Heart left ventricle (tissue), 16 donors: ENCODE results near the gene ANKRD2. TPM values are rescaled to one million over a fixed set of nuclear protein-coding genes. Genes with fewer than 3 reads are reported as not detected.

Experiments used
- ATAC-seq, 4 donors: fragments of 200-7000 bp; cut with Tn5 transposase; one replicate each; pipeline ENCODE4 v1.9.1; 2020 to 2022; ENCODE audit warnings: moderate library complexity in 4 of 4, mild to moderate bottlenecking in 3 of 4, moderate number of reproducible peaks in 1 of 4
- DNase-seq, 5 donors: peaks; one replicate each; pipeline ENCODE4 v3.0.0-alpha.2; 2020
- H3K27ac ChIP-seq, 12 donors: fragments of 200-600 bp; sonication (generic) in 4 of 12; one replicate each; pipeline versions ENCODE4 v1.5.0 to v1.8.0; 2016 to 2022; ENCODE audit warnings: mild to moderate bottlenecking in 2 of 12
- H3K27me3 ChIP-seq, 9 donors: fragments of 200-600 bp; sonication (generic) in 2 of 9; one replicate each; pipeline versions ENCODE4 v1.5.1 to v1.8.0; 2016 to 2022; ENCODE audit warnings: mild to moderate bottlenecking in 3 of 9
- H3K36me3 ChIP-seq, 9 donors: fragments of 200-600 bp; sonication (generic) in 2 of 9; one replicate each; pipeline versions ENCODE4 v1.5.0 to v1.8.0; 2018 to 2022; ENCODE audit warnings: mild to moderate bottlenecking in 2 of 9
- H3K4me1 ChIP-seq, 12 donors: fragments of 200-600 bp; sonication (generic) in 4 of 12; one replicate each; pipeline versions ENCODE4 v1.5.0 to v1.8.0; 2016 to 2022; ENCODE audit warnings: mild to moderate bottlenecking in 3 of 12
- H3K4me3 ChIP-seq, 12 donors: fragments of 200-600 bp; sonication (generic) in 4 of 12; one replicate each; pipeline versions ENCODE4 v1.5.0 to v1.8.0; 2017 to 2022; ENCODE audit warnings: mild to moderate bottlenecking in 9 of 12, moderate library complexity in 4 of 12
- H3K9me3 ChIP-seq, 12 donors: fragments of 200-600 bp; sonication (generic) in 4 of 12; one replicate each; pipeline versions ENCODE4 v1.5.0 to v1.8.0; 2016 to 2022; ENCODE audit warnings: mild to moderate bottlenecking in 1 of 12
- CTCF ChIP-seq, 12 donors: fragments of 200-600 bp; sonication (generic) in 4 of 12; IDR thresholded peaks; one replicate each; pipeline versions ENCODE4 v1.5.0 to v1.8.0; 2018 to 2022; ENCODE audit warnings: antibody characterized with exemption in 12 of 12, mild to moderate bottlenecking in 5 of 12
- POLR2A ChIP-seq, 2 donors: fragments of 450-650 bp; IDR thresholded peaks; one replicate each; pipeline ENCODE4 v1.6.1; 2017; ENCODE audit warnings: antibody characterized with exemption in 2 of 2, mild to moderate bottlenecking in 2 of 2, moderate library complexity in 2 of 2
- WGBS, 4 donors: extraction: QIAGEN DNeasy Blood & Tissue Kit in 2 of 4; methylation state at CpG; one replicate each; pipeline versions ENCODE4 v1.1.5 to v1.1.7; 2013 to 2018; 5-methylcytosine and 5-hydroxymethylcytosine counted together
- intact Hi-C, 10 donors: fragments of 100-400 bp; cut with DNase I; formaldehyde crosslinking; loops; one replicate each; pipeline versions ENCODE4 v1.11.1 to v1.14.2; 2022
- polyA plus RNA-seq, 2 donors: library from polyadenylated mRNA; stranded (reverse); fragments of 200-250 nt; gene quantifications; one replicate each; pipeline ENCODE4 v1.2.3, GENCODE V29; 2013
- total RNA-seq, 9 donors: library from RNA; depleted of rRNA in 2 of 9; stranded (reverse); fragments of >200 nt in 2 of 9; fragmentation: NEBNext Ultra II Directional in 3 of 9; extraction: Animal tissue kit (Norgen Biotek cat#: 25700) in 3 of 9; gene quantifications; one replicate each; pipeline versions ENCODE4 v1.1.0 to v1.2.4, GENCODE V29; 2016 to 2023
- donor health status: ischemic (EF 13 %, LVEDD 7.1; RV severe dilation, severe dysfunction).
- donor health status: healthy with polysubstance abuse.
- donor health status: DM: no; HTN: yes; CAD: no.
- donor health status: DM: no; HTN: no; CAD: no.
- donor health status: ischemic (EF 25% LVEDD 6.9; RV normal size, moderate dysfunction).
- donor health status: ischemic (EF 25% LVEDD 5.7; RV mildly dilated, moderate dysfunction).
- donor health status: healthy.
- donor health status: DM: yes; HTN: yes; CAD: no.
- donor health status: ischemic (EF 35%, LVEDD 5.7; RV mildly dilated, moderate dysfunction).
- donor health status: nonischemic (EF 11% LVEDD 7.7; RV severe dilation, severe dysfunction).
- donor health status: DM: yes; HTN: yes; CAD: no.
- donor health status: PGD.
- donor health status: ischemic (EF 29% LVEDD 5.4; RV normal size, mild dysfunction).
- donor health status: nonischemic (EF 23%, LVEDD 6.1; RV moderate dilation, normal function).

ANKRD2 gene
- total and polyA plus RNA-seq, 11 donors: 56.7 to 2,367 (median 517) TPM

GRCh38 chr10:97623277-97623676 lies 50.7 kb downstream of the ANKRD2 start:
- TF ChIP-seq POLR2A (IDR thresholded peaks at IDR 0.05) (no peak), CTCF (IDR thresholded peaks at IDR 0.05) (no peak)
- 88 to 100% (median 94%) methylated on average over 1 of the region's 1 CpG for WGBS, 4 donors
- intact Hi-C loops: loop anchor here in 1 of 10 donors (10.0 kb wide), 1 partner anchor 218 kb away; the partner anchor contains the start of gene RRP12
- ATAC-seq (no peak), DNase-seq (no peak)
- Histone ChIP-seq H3K9me3 (no peaks in the 10 kb centered on the region), H3K27me3 (no peaks in the 10 kb centered on the region), H3K4me3 (no peak overlapping the region), H3K36me3 (peaks cover 0 to 6% (median 0%) of the 10 kb centered on the region in 9 donors), H3K4me1 (peaks cover 0 to 9% (median 0%) of the 10 kb centered on the region in 12 donors), H3K27ac (no peak overlapping the region)

GRCh38 chr10:97627731-97628130 lies 55.2 kb downstream of the ANKRD2 start:
- Histone ChIP-seq H3K27ac (peak overlapping the region in 5 of 12 donors; percentile 12 to 68 (median 21)), H3K36me3 (no peaks in the 10 kb centered on the region), H3K27me3 (no peaks in the 10 kb centered on the region), H3K4me1 (peaks cover 0 to 15% (median 2%) of the 10 kb centered on the region in 12 donors), H3K9me3 (no peaks in the 10 kb centered on the region), H3K4me3 (no peak overlapping the region)
- DNase-seq (no peak), ATAC-seq (peak in 3 of 4 donors; percentile 34 to 74 (median 51))
- intact Hi-C loops: loop anchor here in 1 of 10 donors (10.0 kb wide), 1 partner anchor 223 kb away; the partner anchor contains the start of gene RRP12
- 33 to 39% (median 38%) methylated on average over 4 of the region's 4 CpGs for WGBS, 4 donors
- TF ChIP-seq POLR2A (IDR thresholded peaks at IDR 0.05) (no peak), CTCF (IDR thresholded peaks at IDR 0.05) (no peak)

DNA sequence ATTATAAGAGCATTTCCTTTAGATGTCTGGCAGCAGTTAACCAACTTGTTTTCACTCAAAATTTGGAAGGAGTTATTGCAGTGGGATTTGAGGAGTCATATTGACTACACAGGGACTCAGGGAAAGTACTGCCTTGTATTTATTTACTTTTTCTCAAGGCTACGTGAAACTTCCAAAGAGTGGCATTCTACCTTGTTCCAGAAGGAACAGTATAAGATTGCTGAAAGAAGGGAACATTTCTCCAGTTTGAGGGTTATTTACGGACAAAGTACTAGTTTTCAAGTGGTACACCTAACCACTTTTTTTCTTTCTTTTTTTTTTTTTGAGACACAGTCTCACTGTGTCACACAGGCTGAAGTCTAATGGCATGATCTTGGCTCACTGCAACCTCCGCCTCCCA lies 55.6 kb downstream of the ANKRD2 start:
- Histone ChIP-seq H3K4me1 (peaks cover 0 to 16% (median 3%) of the 10 kb centered on the region in 12 donors), H3K27me3 (no peaks in the 10 kb centered on the region), H3K27ac (peak overlapping the region in 5 of 12 donors; percentile 12 to 68 (median 21)), H3K4me3 (no peak overlapping the region), H3K9me3 (no peaks in the 10 kb centered on the region), H3K36me3 (no peaks in the 10 kb centered on the region)
- ATAC-seq (no peak), DNase-seq (no peak)
- intact Hi-C loops: loop anchor here in 1 of 10 donors (10.0 kb wide), 1 partner anchor 223 kb away; the partner anchor contains the start of gene RRP12
- TF ChIP-seq CTCF (IDR thresholded peaks at IDR 0.05): no peak
- no peak for TF ChIP-seq POLR2A (IDR thresholded peaks at IDR 0.05)
- WGBS, 4 donors: 86 to 91% (median 90%) methylated on average over 3 of the region's 3 CpGs

GRCh38 chr10:97629289-97629688 lies 56.7 kb downstream of the ANKRD2 start:
- intact Hi-C loops: loop anchor here in 1 of 10 donors (10.0 kb wide), 1 partner anchor 224 kb away; the partner anchor contains the start of gene RRP12
- H3K27ac ChIP-seq: no peak overlapping the region
- no peaks in the 10 kb centered on the region for H3K9me3 ChIP-seq
- H3K4me1 ChIP-seq: peaks cover 0 to 16% (median 5%) of the 10 kb centered on the region in 12 donors
- DNase-seq: no peak
- WGBS, 4 donors: 96 to 97% (median 96%) methylated on average over 5 of the region's 5 CpGs
- TF ChIP-seq CTCF (IDR thresholded peaks at IDR 0.05) (no peak), POLR2A (IDR thresholded peaks at IDR 0.05) (no peak)
- no peaks in the 10 kb centered on the region for H3K36me3 ChIP-seq
- H3K4me3 ChIP-seq: no peak overlapping the region
- ATAC-seq: no peak
- no peaks in the 10 kb centered on the region for H3K27me3 ChIP-seq
